ENCODE data around the gene SPANXN2. TPM values are rescaled to one million over a fixed set of nuclear protein-coding genes. Genes with fewer than 3 reads are reported as not detected.

SPANXN2 gene
- total RNA-seq, 2 donors from 2014 or later = not detected

Other genes with a start within 250 kb of the SPANXN2 start
- gene SPANXN3, start 203.3 kb downstream of the SPANXN2 start, total RNA-seq = not detected
- gene SLITRK4, start 84.7 kb downstream of the SPANXN2 start, total RNA-seq = not detected
- gene UBE2NL, start 163.3 kb upstream of the SPANXN2 start, total RNA-seq = not detected

Data from activated naive CD4-positive, alpha-beta T cell treated with anti-CD3 and anti-CD28 coated beads, Interleukin-2, amount 50 U/mL, for 72 hours (primary cell).